ENCODE results near the gene SPDYE5.
"Not testable (repeated sequence)": the region's sequence is repeated elsewhere in the genome, so short reads cannot be mapped to it uniquely, and the experiment has no call there.

- not testable (repeated sequence) for TF ChIP-seq ELF1 (IDR thresholded peaks at IDR 0.05); CTCF (IDR thresholded peaks at IDR 0.05); SIN3A (IDR thresholded peaks at IDR 0.05; ENCODE audit: borderline replicate concordance, low read depth, low read length)
Measured at GRCh38 chr7:75458034-75458433, 34.1 kb upstream of the SPDYE5 start.
